ENCODE data around the gene ZC3H6. TPM values are rescaled to one million over a fixed set of nuclear protein-coding genes. Genes with fewer than 3 reads are reported as not detected.
"Not testable (repeated sequence)": the region's sequence is repeated elsewhere in the genome, so short reads cannot be mapped to it uniquely, and the experiment has no call there.

The ZC3H6 gene
- total RNA-seq, 1 donor from 2014 or later, result 1.8 TPM

- DNase-seq (ENCODE audit: low read depth in 2 of 2), result peak in 1 of 2 donors; percentile 19
These were observed 46.3 kb downstream of the ZC3H6 start for GRCh38 chr2:112321375-112322320.

- no peak for DNase-seq (ENCODE audit: low read depth in 2 of 2)
These were observed 47.5 kb downstream of the ZC3H6 start for GRCh38 chr2:112322919-112323318.

GRCh38 chr2:112332123-112332696 lies 56.8 kb downstream of the ZC3H6 start:
- DNase-seq (ENCODE audit: low read depth in 2 of 2), result no peak

- no peak for DNase-seq (ENCODE audit: low read depth in 2 of 2)
These were observed 60.2 kb downstream of the ZC3H6 start for GRCh38 chr2:112335600-112335999.

GRCh38 chr2:112339986-112340385 lies 64.6 kb downstream of the ZC3H6 start:
- no peak for DNase-seq (ENCODE audit: low read depth in 2 of 2)

- DNase-seq (ENCODE audit: low read depth in 2 of 2), result no peak
These were observed 65.3 kb downstream of the ZC3H6 start for GRCh38 chr2:112340475-112341267.

- peak in 1 of 2 donors; percentile 38 for DNase-seq (ENCODE audit: low read depth in 2 of 2)
These were observed 66.7 kb downstream of the ZC3H6 start for GRCh38 chr2:112342067-112342550.

- DNase-seq (ENCODE audit: low read depth in 2 of 2), result no peak
These were observed 68.6 kb downstream of the ZC3H6 start for GRCh38 chr2:112343827-112344585.

GRCh38 chr2:112345030-112346027 lies 69.9 kb downstream of the ZC3H6 start:
- DNase-seq (ENCODE audit: low read depth in 2 of 2), result no peak

- DNase-seq (ENCODE audit: low read depth in 2 of 2), result not testable (repeated sequence)
These were observed 76.9 kb downstream of the ZC3H6 start for GRCh38 chr2:112352292-112352691.

GRCh38 chr2:112352809-112353603 lies 77.6 kb downstream of the ZC3H6 start:
- DNase-seq (ENCODE audit: low read depth in 2 of 2), result not testable (repeated sequence)

GRCh38 chr2:112354335-112354734 lies 78.9 kb downstream of the ZC3H6 start:
- DNase-seq (ENCODE audit: low read depth in 2 of 2), result not testable (repeated sequence)

GRCh38 chr2:112360055-112360454 lies 84.7 kb downstream of the ZC3H6 start:
- not testable (repeated sequence) for DNase-seq (ENCODE audit: low read depth in 2 of 2)

Other genes with a start within 250 kb of the ZC3H6 start
- 26.8 and 28.7 TPM in 2 replicates for gene TMEM87B, start 220.3 kb upstream of the ZC3H6 start, total RNA-seq
- gene FBLN7, start 137.2 kb upstream of the ZC3H6 start, total RNA-seq, result 1.5 and 6.6 TPM in 2 replicates
- gene ZC3H8, start 20.6 kb upstream of the ZC3H6 start, total RNA-seq, result 2.7 TPM in 2 replicates
- gene RGPD8, start 158.0 kb downstream of the ZC3H6 start, total RNA-seq, result 6.2 and 8.7 TPM in 2 replicates
- gene TTL, start 206.6 kb downstream of the ZC3H6 start, total RNA-seq, result 10.0 and 10.1 TPM in 2 replicates